OCI-LY7 (cell line): ENCODE results near the gene ABCB9. TPM values are rescaled to one million over a fixed set of nuclear protein-coding genes. Genes with fewer than 3 reads are reported as not detected.

Experiments used
- BruUV-seq: library from RNA; stranded (reverse); fragments of 400-500 nt; replicated peaks from 2 replicates; lab custom pipeline; 2021; lab: Mats Ljungman, UMichigan
- CTCF ChIA-PET: fragments of 300-600 bp; sonication (Branson Sonifier 250); formaldehyde crosslinking; loops from one replicate; lab custom pipeline; 2022; ENCODE audit warnings: antibody characterized with exemption; ENCODE audit not compliant: unreplicated experiment; lab: Charles Lee
- POLR2A ChIA-PET: fragments of 300-600 bp; sonication (Branson Sonifier 250); formaldehyde crosslinking; loops from one replicate; lab custom pipeline; 2022; ENCODE audit warnings: antibody characterized with exemption; lab: Charles Lee
- DNase-seq: peaks from one replicate; pipeline ENCODE4 v3.0.0-alpha.2; 2015; ENCODE audit warnings: low spot score
- H2AFZ ChIP-seq: fragments of 200-600 bp; sonication (generic), shearing (Covaris generic); 2 replicates; pipeline ENCODE4 v1.6.1; 2014; ENCODE audit warnings: mild to moderate bottlenecking, antibody characterized with exemption, low read length, moderate library complexity
- H3K27ac ChIP-seq: fragments of 200-600 bp; sonication (generic); 2 replicates; pipeline ENCODE4 v1.5.1; 2014; ENCODE audit warnings: mixed run types, low read depth, mild to moderate bottlenecking, moderate library complexity, low read length, inconsistent platforms; ENCODE audit not compliant: poor library complexity, severe bottlenecking
- H3K36me3 ChIP-seq: fragments of 200-600 bp; sonication (generic); 2 replicates; pipeline ENCODE4 v1.6.1; 2014; ENCODE audit warnings: mild to moderate bottlenecking, antibody characterized with exemption, low read length, moderate library complexity, mixed read lengths; ENCODE audit not compliant: insufficient read depth
- H3K4me1 ChIP-seq: fragments of 200-600 bp; sonication (generic); 2 replicates; pipeline ENCODE4 v1.5.1; 2014; ENCODE audit warnings: mild to moderate bottlenecking, low read length; ENCODE audit not compliant: insufficient read depth, poor library complexity, severe bottlenecking
- H3K4me2 ChIP-seq: fragments of 200-600 bp; sonication (generic); 2 replicates; pipeline ENCODE4 v1.6.1; 2014; ENCODE audit warnings: mild to moderate bottlenecking, low read length
- H3K4me3 ChIP-seq: fragments of 200-600 bp; sonication (generic); 2 replicates; pipeline ENCODE4 v1.5.1; 2014; ENCODE audit warnings: mild to moderate bottlenecking, low read depth, low read length; ENCODE audit not compliant: poor library complexity, severe bottlenecking
- H3K79me2 ChIP-seq: fragments of 200-600 bp; sonication (generic); 2 replicates; pipeline ENCODE4 v1.6.1; 2016; ENCODE audit warnings: low read depth, mild to moderate bottlenecking, low read length, moderate library complexity, mixed read lengths; ENCODE audit not compliant: insufficient read depth
- H3K9me2 ChIP-seq: fragments of 200-600 bp; sonication (generic); 2 replicates; pipeline ENCODE4 v1.6.1; 2016; ENCODE audit warnings: mild to moderate bottlenecking, low read length, mixed read lengths; ENCODE audit not compliant: insufficient read depth
- H3K9me3 ChIP-seq: fragments of 200-600 bp; sonication (generic); 2 replicates; pipeline ENCODE4 v1.6.1; 2014; ENCODE audit warnings: mild to moderate bottlenecking, mixed run types, low read length, mixed read lengths
- H4K20me1 ChIP-seq: fragments of 200-600 bp; sonication (generic); 2 replicates; pipeline ENCODE4 v1.6.1; 2014; ENCODE audit warnings: mild to moderate bottlenecking, antibody characterized with exemption, low read length, moderate library complexity, mixed read lengths; ENCODE audit not compliant: insufficient read depth
- EZH2phosphoT487 ChIP-seq: fragments of 200-600 bp; sonication (generic); IDR thresholded peaks from 2 replicates; pipeline ENCODE4 v1.6.1; 2018; ENCODE audit warnings: low read depth, borderline replicate concordance, mild to moderate bottlenecking, mixed run types, antibody characterized with exemption, low read length, moderate library complexity, mixed read lengths
- intact Hi-C: fragments of 100-400 bp; cut with micrococcal nuclease; formaldehyde crosslinking; loops from one replicate; pipeline ENCODE4 v1.10.0; 2022; ENCODE audit not compliant: unreplicated experiment
- total RNA-seq, 2 experiments: library from RNA; depleted of rRNA in 1 of 2; stranded (reverse); fragments of >200 nt in 1 of 2; shearing (Covaris generic) in 1 of 2; gene quantifications; 2 replicates each; pipeline ENCODE4 v1.2.3, GENCODE V29; 2014 to 2022
- TF ChIP-seq, protein P1 (sequence below): fragments of 200-600 bp; sonication (generic); conservative IDR thresholded peaks from 2 replicates; pipeline ENCODE4 v1.5.1; 2014; ENCODE audit warnings: mild to moderate bottlenecking, antibody characterized with exemption, low read length, moderate library complexity, mixed read lengths

ABCB9 gene
- total RNA-seq, 2 experiments from 2014 or later: 4.0 to 7.9 TPM

GRCh38 chr12:122989874-122990419 lies 23.7 kb upstream of the ABCB9 start:
- no peaks in the 10 kb centered on the region for H3K79me2 ChIP-seq
- TF ChIP-seq EZH2phosphoT487: no peak
- TF ChIP-seq, protein P1, sequence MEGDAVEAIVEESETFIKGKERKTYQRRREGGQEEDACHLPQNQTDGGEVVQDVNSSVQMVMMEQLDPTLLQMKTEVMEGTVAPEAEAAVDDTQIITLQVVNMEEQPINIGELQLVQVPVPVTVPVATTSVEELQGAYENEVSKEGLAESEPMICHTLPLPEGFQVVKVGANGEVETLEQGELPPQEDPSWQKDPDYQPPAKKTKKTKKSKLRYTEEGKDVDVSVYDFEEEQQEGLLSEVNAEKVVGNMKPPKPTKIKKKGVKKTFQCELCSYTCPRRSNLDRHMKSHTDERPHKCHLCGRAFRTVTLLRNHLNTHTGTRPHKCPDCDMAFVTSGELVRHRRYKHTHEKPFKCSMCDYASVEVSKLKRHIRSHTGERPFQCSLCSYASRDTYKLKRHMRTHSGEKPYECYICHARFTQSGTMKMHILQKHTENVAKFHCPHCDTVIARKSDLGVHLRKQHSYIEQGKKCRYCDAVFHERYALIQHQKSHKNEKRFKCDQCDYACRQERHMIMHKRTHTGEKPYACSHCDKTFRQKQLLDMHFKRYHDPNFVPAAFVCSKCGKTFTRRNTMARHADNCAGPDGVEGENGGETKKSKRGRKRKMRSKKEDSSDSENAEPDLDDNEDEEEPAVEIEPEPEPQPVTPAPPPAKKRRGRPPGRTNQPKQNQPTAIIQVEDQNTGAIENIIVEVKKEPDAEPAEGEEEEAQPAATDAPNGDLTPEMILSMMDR: no peak
- H3K36me3 ChIP-seq: no peaks in the 10 kb centered on the region
- H3K4me3 ChIP-seq: no peak overlapping the region
- H3K9me2 ChIP-seq: no peaks in the 10 kb centered on the region
- POLR2A ChIA-PET: interaction anchor here (0.6 kb wide), 1 partner anchor 9 kb away, joined by 5 read pairs; no protein-coding TSS in a partner anchor
- no peak for DNase-seq
- no peaks in the 10 kb centered on the region for H4K20me1 ChIP-seq
- intact Hi-C loops: no loop called here
- no peaks in the 10 kb centered on the region for H3K4me1 ChIP-seq
- CTCF ChIA-PET: no interaction called here
- no peak overlapping the region for H2AFZ ChIP-seq
- H3K4me2 ChIP-seq: no peak overlapping the region
- BruUV-seq: no TSS peak
- H3K27ac ChIP-seq: no peak overlapping the region
- no peaks in the 10 kb centered on the region for H3K9me3 ChIP-seq

DNA sequence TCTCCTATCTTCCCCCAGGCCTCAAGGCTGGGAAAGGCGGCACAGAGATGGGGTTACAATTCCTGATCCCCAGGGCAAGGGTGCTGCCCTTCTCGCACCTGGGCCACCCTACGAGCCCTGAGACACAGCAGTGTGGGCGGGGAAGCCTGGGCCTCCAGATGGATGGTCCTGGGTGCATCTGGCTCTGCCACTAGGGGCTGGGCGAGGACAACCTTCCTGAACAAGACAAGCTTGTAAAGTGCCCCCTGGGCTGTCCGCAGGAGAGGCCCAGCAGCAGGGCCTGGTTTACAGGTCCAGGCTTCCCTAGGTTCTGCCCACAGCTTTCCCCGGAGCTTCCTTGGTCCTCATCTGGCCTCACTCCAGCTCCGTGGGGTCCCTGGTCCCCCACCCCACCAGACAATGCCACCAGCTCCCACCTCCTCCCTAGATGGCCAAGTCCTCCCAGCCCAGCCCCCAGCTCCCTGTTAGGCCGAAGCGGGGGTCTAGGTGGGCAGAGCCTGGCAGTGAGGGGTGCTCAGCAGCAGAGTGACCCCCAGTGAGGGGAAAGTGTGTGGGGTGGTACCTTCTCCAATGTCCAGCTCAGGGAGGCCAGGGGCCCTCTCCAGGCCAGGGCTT lies 23.1 kb upstream of the ABCB9 start:
- CTCF ChIA-PET: interaction anchor here (0.7 kb wide), 1 partner anchor 196 kb away, joined by 3 read pairs; no protein-coding TSS in a partner anchor
- no peaks in the 10 kb centered on the region for H3K9me3 ChIP-seq
- intact Hi-C loops: no loop called here
- H3K4me2 ChIP-seq: no peak overlapping the region
- H2AFZ ChIP-seq: no peak overlapping the region
- POLR2A ChIA-PET: no interaction called here
- no peaks in the 10 kb centered on the region for H3K79me2 ChIP-seq
- no peak for DNase-seq
- TF ChIP-seq EZH2phosphoT487: no peak
- no peak overlapping the region for H3K4me3 ChIP-seq
- H4K20me1 ChIP-seq: no peaks in the 10 kb centered on the region
- no peak overlapping the region for H3K27ac ChIP-seq
- H3K9me2 ChIP-seq: no peaks in the 10 kb centered on the region
- BruUV-seq: no TSS peak
- peaks cover 4% of the 10 kb centered on the region; the same call in 1 of the 2 replicates for H3K36me3 ChIP-seq
- H3K4me1 ChIP-seq: peaks cover 5% of the 10 kb centered on the region

DNA sequence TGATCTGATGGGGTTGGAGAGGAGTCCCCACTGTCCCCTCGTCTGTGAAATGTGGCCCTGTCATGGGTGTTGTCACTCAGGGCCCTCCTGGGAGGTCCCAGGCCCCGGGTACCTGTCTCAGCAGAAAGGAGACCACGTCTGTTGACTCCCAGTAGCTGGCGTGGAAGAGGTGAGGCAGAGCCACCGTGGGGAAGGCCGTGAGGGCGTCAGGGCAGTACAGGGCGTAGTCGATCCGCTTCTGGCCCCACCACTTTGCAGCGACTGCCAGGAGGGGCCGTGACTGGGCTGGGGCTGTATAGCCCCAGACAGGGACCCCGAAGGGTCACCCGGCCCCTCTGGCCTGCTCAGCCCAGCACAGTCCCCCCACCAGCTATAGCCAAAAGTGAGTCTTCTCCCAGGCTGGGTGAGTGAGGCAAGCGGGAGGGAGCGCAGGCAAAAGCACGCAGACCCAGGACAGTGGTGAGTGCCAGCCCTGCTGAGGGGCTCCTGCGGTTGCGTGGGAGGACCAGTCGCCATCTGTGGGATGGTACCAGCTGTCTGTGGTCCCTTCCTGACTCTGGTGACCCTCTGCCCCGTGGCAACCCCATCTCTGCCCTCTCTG lies 22.4 kb upstream of the ABCB9 start:
- H3K9me2 ChIP-seq: no peaks in the 10 kb centered on the region
- ChIA-PET CTCF (interaction anchor here (0.7 kb wide), 1 partner anchor 197 kb away, joined by 3 read pairs; no protein-coding TSS in a partner anchor), POLR2A (no interaction called here)
- DNase-seq: no peak
- no peaks in the 10 kb centered on the region for H3K79me2 ChIP-seq
- TF ChIP-seq, protein P1: no peak
- no peak for TF ChIP-seq EZH2phosphoT487
- H3K9me3 ChIP-seq: no peaks in the 10 kb centered on the region
- peaks cover 11% of the 10 kb centered on the region for H3K4me1 ChIP-seq
- no peaks in the 10 kb centered on the region for H4K20me1 ChIP-seq
- H3K4me3 ChIP-seq: no peak overlapping the region
- BruUV-seq: no TSS peak
- H3K36me3 ChIP-seq: peaks cover 10% of the 10 kb centered on the region; the same call in 1 of the 2 replicates
- intact Hi-C loops: no loop called here
- H3K4me2 ChIP-seq: no peak overlapping the region
- no peak overlapping the region for H2AFZ ChIP-seq
- no peak overlapping the region for H3K27ac ChIP-seq
